ENCODE results near the gene MBOAT2. TPM values are rescaled to one million over a fixed set of nuclear protein-coding genes. Genes with fewer than 3 reads are reported as not detected.

Gene MBOAT2
- total RNA-seq, 3 donors from 2014 or later (not counting 1 experiment from before 2014, with no cell fraction given) = 2.9 to 18.4 (median 4.2) TPM

DNA sequence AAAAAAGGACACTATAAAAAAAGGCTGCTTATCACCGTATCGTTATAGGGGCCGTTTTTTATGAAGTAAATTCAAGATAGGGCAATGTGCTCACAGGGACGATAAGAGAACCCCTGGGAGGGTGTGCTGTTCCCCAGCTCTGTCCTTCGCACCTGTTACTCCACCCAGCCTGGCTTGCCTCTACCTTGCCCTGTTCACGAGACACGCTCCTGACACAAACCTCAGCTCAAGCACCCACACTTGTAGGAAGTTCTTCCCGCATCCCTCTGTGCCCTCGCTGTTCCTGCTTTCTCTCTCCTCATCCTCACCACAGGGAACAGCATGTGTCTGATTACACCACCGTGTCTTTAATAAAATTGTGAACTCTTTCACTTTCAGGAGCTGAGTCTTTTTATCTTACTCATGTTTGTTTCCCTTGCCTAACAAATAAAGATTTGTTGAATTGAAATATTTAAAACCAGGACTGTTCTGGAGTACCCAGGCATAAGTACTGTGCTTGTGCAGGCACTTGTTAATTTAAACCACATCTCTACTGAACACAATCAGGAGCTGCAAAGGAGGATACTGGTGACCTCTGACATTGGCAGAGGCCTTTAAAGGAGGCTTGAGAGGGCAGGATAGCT is 140.0 kb downstream of the MBOAT2 start:
- intact Hi-C loops (cut with micrococcal nuclease) = no loop called here
- Mint-ChIP-seq H3K36me3 (no peaks in the 10 kb centered on the region), H3K4me3 (no peak overlapping the region), H3K27me3 (ENCODE audit: low read depth in 2 of 2) (peaks cover 0 to 2% of the 10 kb centered on the region in 2 donors), H3K4me1 (no peaks in the 10 kb centered on the region), H3K27ac (no peak overlapping the region), H3K9me3 (no peaks in the 10 kb centered on the region)
- ATAC-seq (no peak), DNase-seq (no peak)
- H3K4me1 ChIP-seq (ENCODE audit: control insufficient read depth, insufficient read depth, low read length) = no peaks in the 10 kb centered on the region
- H3K9me3 ChIP-seq (ENCODE audit: control insufficient read depth, insufficient read depth, low read length) = no peaks in the 10 kb centered on the region
- TF ChIP-seq, protein P1, sequence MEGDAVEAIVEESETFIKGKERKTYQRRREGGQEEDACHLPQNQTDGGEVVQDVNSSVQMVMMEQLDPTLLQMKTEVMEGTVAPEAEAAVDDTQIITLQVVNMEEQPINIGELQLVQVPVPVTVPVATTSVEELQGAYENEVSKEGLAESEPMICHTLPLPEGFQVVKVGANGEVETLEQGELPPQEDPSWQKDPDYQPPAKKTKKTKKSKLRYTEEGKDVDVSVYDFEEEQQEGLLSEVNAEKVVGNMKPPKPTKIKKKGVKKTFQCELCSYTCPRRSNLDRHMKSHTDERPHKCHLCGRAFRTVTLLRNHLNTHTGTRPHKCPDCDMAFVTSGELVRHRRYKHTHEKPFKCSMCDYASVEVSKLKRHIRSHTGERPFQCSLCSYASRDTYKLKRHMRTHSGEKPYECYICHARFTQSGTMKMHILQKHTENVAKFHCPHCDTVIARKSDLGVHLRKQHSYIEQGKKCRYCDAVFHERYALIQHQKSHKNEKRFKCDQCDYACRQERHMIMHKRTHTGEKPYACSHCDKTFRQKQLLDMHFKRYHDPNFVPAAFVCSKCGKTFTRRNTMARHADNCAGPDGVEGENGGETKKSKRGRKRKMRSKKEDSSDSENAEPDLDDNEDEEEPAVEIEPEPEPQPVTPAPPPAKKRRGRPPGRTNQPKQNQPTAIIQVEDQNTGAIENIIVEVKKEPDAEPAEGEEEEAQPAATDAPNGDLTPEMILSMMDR (IDR thresholded peaks at IDR 0.05) = no peak
- H3K4me3 ChIP-seq (ENCODE audit: low read length) = no peak overlapping the region
- H3K27me3 ChIP-seq (ENCODE audit: control insufficient read depth, insufficient read depth, low read length) = no peaks in the 10 kb centered on the region
- H3K36me3 ChIP-seq (ENCODE audit: control insufficient read depth, insufficient read depth, low read length) = no peaks in the 10 kb centered on the region
- WGBS (ENCODE audit: insufficient coverage) = 92% methylated on average over 10 of the region's 10 CpGs
- no peak overlapping the region for H3K27ac ChIP-seq (ENCODE audit: low read length)

DNA sequence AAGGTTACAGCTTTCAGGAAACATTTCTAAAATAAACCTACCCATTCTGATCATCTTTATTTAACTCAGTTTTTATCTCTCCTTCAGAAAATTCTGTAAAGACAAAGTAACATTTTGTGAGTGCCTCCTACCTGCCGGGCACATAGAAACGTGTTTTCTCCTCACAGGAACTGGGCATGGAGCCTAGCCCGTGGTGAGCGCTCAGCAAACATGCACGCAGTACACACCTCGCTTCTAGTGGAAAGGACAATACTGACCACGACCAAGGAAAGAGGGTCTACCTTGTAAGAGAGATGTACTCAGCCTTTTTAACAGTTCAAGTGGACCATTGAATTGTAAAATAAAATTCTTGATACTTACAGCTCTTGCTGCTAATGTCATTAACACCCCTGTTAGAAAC is 141.3 kb downstream of the MBOAT2 start:
- no peaks in the 10 kb centered on the region for H3K36me3 Mint-ChIP-seq
- WGBS (ENCODE audit: insufficient coverage) = 92% methylated on average over 7 of the region's 7 CpGs

DNA sequence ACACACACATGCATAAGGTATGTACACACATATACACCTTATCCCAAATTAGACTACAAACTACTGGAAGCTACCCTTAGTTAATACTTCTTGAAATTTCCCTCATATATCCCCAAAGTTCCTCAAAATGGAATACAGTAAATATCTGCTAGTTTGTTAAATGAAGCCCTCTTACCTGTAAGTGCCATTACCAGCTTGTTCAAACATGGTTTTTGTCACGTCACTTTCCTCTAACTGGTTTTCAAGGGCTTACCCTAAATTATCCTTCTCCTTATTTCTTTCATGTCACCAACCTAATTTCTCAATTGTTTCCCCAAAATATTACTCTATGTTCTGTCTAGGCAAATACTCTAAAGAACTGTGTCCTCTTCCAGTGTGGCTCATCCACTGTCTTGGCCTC is 141.7 kb downstream of the MBOAT2 start:
- Mint-ChIP-seq H3K27me3 (ENCODE audit: low read depth in 2 of 2) (peaks cover 0 to 2% of the 10 kb centered on the region in 2 donors), H3K4me1 (no peaks in the 10 kb centered on the region), H3K27ac (no peak overlapping the region), H3K4me3 (no peak overlapping the region), H3K9me3 (no peaks in the 10 kb centered on the region), H3K36me3 (no peaks in the 10 kb centered on the region)
- H3K4me1 ChIP-seq (ENCODE audit: control insufficient read depth, insufficient read depth, low read length) = no peaks in the 10 kb centered on the region
- ATAC-seq (no peak), DNase-seq (no peak)
- intact Hi-C loops (cut with micrococcal nuclease) = no loop called here
- no peak overlapping the region for H3K27ac ChIP-seq (ENCODE audit: low read length)
- TF ChIP-seq, protein P1 (IDR thresholded peaks at IDR 0.05) = no peak
- H3K27me3 ChIP-seq (ENCODE audit: control insufficient read depth, insufficient read depth, low read length) = no peaks in the 10 kb centered on the region
- H3K4me3 ChIP-seq (ENCODE audit: low read length) = no peak overlapping the region
- H3K36me3 ChIP-seq (ENCODE audit: control insufficient read depth, insufficient read depth, low read length) = no peaks in the 10 kb centered on the region
- no peaks in the 10 kb centered on the region for H3K9me3 ChIP-seq (ENCODE audit: control insufficient read depth, insufficient read depth, low read length)
- WGBS (ENCODE audit: insufficient coverage) = 100% methylated on average over 1 of the region's 1 CpG

More for the DNA sequence above, 141.3 kb downstream of the MBOAT2 start:
- Histone ChIP-seq H3K27me3 (ENCODE audit: control insufficient read depth, insufficient read depth, low read length) (no peaks in the 10 kb centered on the region), H3K4me3 (ENCODE audit: low read length) (no peak overlapping the region), H3K4me1 (ENCODE audit: control insufficient read depth, insufficient read depth, low read length) (no peaks in the 10 kb centered on the region), H3K9me3 (ENCODE audit: control insufficient read depth, insufficient read depth, low read length) (no peaks in the 10 kb centered on the region), H3K27ac (ENCODE audit: low read length) (no peak overlapping the region), H3K36me3 (ENCODE audit: control insufficient read depth, insufficient read depth, low read length) (no peaks in the 10 kb centered on the region)
- H3K27ac Mint-ChIP-seq = no peak overlapping the region
- no peaks in the 10 kb centered on the region for H3K4me1 Mint-ChIP-seq
- TF ChIP-seq, protein P1 (IDR thresholded peaks at IDR 0.05) = no peak
- peaks cover 0 to 2% of the 10 kb centered on the region in 2 donors for H3K27me3 Mint-ChIP-seq (ENCODE audit: low read depth in 2 of 2)
- ATAC-seq = no peak
- no peaks in the 10 kb centered on the region for H3K9me3 Mint-ChIP-seq
- no peak overlapping the region for H3K4me3 Mint-ChIP-seq
- intact Hi-C loops (cut with micrococcal nuclease) = no loop called here
- no peak for DNase-seq

DNA sequence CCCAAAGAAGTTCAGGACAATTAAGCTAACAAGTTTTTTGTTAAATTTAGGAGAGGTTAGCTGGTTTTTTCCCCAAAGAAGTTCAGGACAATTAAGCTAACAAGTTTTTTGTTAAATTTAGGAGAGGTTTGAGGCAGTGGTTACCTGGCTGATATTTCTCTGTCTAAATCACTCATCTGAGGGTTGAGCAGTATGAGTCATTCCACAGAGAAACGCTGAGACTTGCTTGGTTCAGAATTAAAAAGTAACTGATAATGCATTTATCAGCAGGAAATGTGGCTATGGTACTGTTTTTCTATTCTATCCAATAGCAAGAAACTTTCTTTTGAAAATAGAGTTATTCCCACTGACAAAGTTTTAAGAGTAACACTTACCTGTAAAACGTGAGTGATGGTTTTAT is 143.2 kb downstream of the MBOAT2 start:
- DNase-seq (no peak), ATAC-seq (no peak)
- TF ChIP-seq, protein P1 (IDR thresholded peaks at IDR 0.05) = no peak
- intact Hi-C loops (cut with micrococcal nuclease) = no loop called here
- Mint-ChIP-seq H3K9me3 (no peaks in the 10 kb centered on the region), H3K36me3 (no peaks in the 10 kb centered on the region), H3K27ac (no peak overlapping the region), H3K4me3 (no peak overlapping the region), H3K27me3 (ENCODE audit: low read depth in 2 of 2) (peaks cover 0 to 2% of the 10 kb centered on the region in 2 donors), H3K4me1 (no peaks in the 10 kb centered on the region)
- Histone ChIP-seq H3K27me3 (ENCODE audit: control insufficient read depth, insufficient read depth, low read length) (no peaks in the 10 kb centered on the region), H3K4me1 (ENCODE audit: control insufficient read depth, insufficient read depth, low read length) (no peaks in the 10 kb centered on the region), H3K9me3 (ENCODE audit: control insufficient read depth, insufficient read depth, low read length) (no peaks in the 10 kb centered on the region), H3K27ac (ENCODE audit: low read length) (no peak overlapping the region), H3K4me3 (ENCODE audit: low read length) (no peak overlapping the region), H3K36me3 (ENCODE audit: control insufficient read depth, insufficient read depth, low read length) (no peaks in the 10 kb centered on the region)
- 86% methylated on average over 2 of the region's 2 CpGs for WGBS (ENCODE audit: insufficient coverage)
